ENCODE data around the gene HPSE2. TPM values are rescaled to one million over a fixed set of nuclear protein-coding genes. Genes with fewer than 3 reads are reported as not detected.

The HPSE2 gene
- total and polyA plus RNA-seq, 5 donors: 0.09 TPM; not detected in 4

GRCh38 chr10:98881789-98882188 is 353.9 kb downstream of the HPSE2 start:
- H3K4me3 ChIP-seq (ENCODE audit: low read length): no peak overlapping the region
- no peaks in the 10 kb centered on the region for H3K4me1 ChIP-seq (ENCODE audit: control insufficient read depth, insufficient read depth, low read length)
- H3K27ac ChIP-seq (ENCODE audit: low read length): no peak overlapping the region
- ATAC-seq (no peak), DNase-seq (no peak)
- intact Hi-C loops (cut with DNase I): no loop called here
- H3K27me3 ChIP-seq (ENCODE audit: control insufficient read depth, insufficient read depth): no peaks in the 10 kb centered on the region
- 80% methylated on average over 1 of the region's 1 CpG for WGBS
- no peaks in the 10 kb centered on the region for H3K9me3 ChIP-seq (ENCODE audit: control insufficient read depth, low read length)

GRCh38 chr10:98880971-98881370 is 354.7 kb downstream of the HPSE2 start:
- H3K27me3 ChIP-seq (ENCODE audit: control insufficient read depth, insufficient read depth): no peaks in the 10 kb centered on the region
- H3K4me1 ChIP-seq (ENCODE audit: control insufficient read depth, insufficient read depth, low read length): no peaks in the 10 kb centered on the region
- no peak overlapping the region for H3K27ac ChIP-seq (ENCODE audit: low read length)
- WGBS: 66% methylated on average over 2 of the region's 2 CpGs
- intact Hi-C loops (cut with DNase I): no loop called here
- H3K9me3 ChIP-seq (ENCODE audit: control insufficient read depth, low read length): no peaks in the 10 kb centered on the region
- DNase-seq: no peak
- ATAC-seq: no peak
- H3K4me3 ChIP-seq (ENCODE audit: low read length): no peak overlapping the region

GRCh38 chr10:98878921-98879320 is 356.7 kb downstream of the HPSE2 start:
- intact Hi-C loops (cut with DNase I): no loop called here
- ATAC-seq (no peak), DNase-seq (no peak)
- no peak overlapping the region for H3K27ac ChIP-seq (ENCODE audit: low read length)
- no peaks in the 10 kb centered on the region for H3K4me1 ChIP-seq (ENCODE audit: control insufficient read depth, insufficient read depth, low read length)
- WGBS: 9% methylated on average over 2 of the region's 2 CpGs
- H3K9me3 ChIP-seq (ENCODE audit: control insufficient read depth, low read length): no peaks in the 10 kb centered on the region
- H3K27me3 ChIP-seq (ENCODE audit: control insufficient read depth, insufficient read depth): no peaks in the 10 kb centered on the region
- no peak overlapping the region for H3K4me3 ChIP-seq (ENCODE audit: low read length)

- H3K9me3 ChIP-seq (ENCODE audit: control insufficient read depth, low read length): no peaks in the 10 kb centered on the region
- WGBS: 51% methylated on average over 2 of the region's 2 CpGs
- ATAC-seq: no peak
- DNase-seq: no peak
- no peaks in the 10 kb centered on the region for H3K4me1 ChIP-seq (ENCODE audit: control insufficient read depth, insufficient read depth, low read length)
- H3K27me3 ChIP-seq (ENCODE audit: control insufficient read depth, insufficient read depth): no peaks in the 10 kb centered on the region
- no peak overlapping the region for H3K4me3 ChIP-seq (ENCODE audit: low read length)
- intact Hi-C loops (cut with DNase I): no loop called here
- no peak overlapping the region for H3K27ac ChIP-seq (ENCODE audit: low read length)
Measured at GRCh38 chr10:98878418-98878817, 357.2 kb downstream of the HPSE2 start.

- H3K4me3 ChIP-seq (ENCODE audit: low read length): no peak overlapping the region
- intact Hi-C loops (cut with DNase I): no loop called here
- H3K27me3 ChIP-seq (ENCODE audit: control insufficient read depth, insufficient read depth): no peaks in the 10 kb centered on the region
- H3K27ac ChIP-seq (ENCODE audit: low read length): no peak overlapping the region
- WGBS: 94% methylated on average over 2 of the region's 2 CpGs
- DNase-seq (no peak), ATAC-seq (no peak)
- H3K4me1 ChIP-seq (ENCODE audit: control insufficient read depth, insufficient read depth, low read length): no peaks in the 10 kb centered on the region
- H3K9me3 ChIP-seq (ENCODE audit: control insufficient read depth, low read length): no peaks in the 10 kb centered on the region
Measured at GRCh38 chr10:98861962-98862361, 373.7 kb downstream of the HPSE2 start.

- Histone ChIP-seq H3K27ac (ENCODE audit: low read length) (no peak overlapping the region), H3K27me3 (ENCODE audit: control insufficient read depth, insufficient read depth) (no peaks in the 10 kb centered on the region), H3K4me1 (ENCODE audit: control insufficient read depth, insufficient read depth, low read length) (no peaks in the 10 kb centered on the region), H3K4me3 (ENCODE audit: low read length) (no peak overlapping the region), H3K9me3 (ENCODE audit: control insufficient read depth, low read length) (no peaks in the 10 kb centered on the region)
- no peak for ATAC-seq
- no peak for DNase-seq
- WGBS: 72% methylated on average over 2 of the region's 2 CpGs
- intact Hi-C loops (cut with DNase I): no loop called here
Measured at GRCh38 chr10:98858525-98858924, 377.1 kb downstream of the HPSE2 start.

GRCh38 chr10:98855403-98856189 is 380.1 kb downstream of the HPSE2 start:
- ATAC-seq (no peak), DNase-seq (no peak)
- WGBS: 78% methylated on average over 3 of the region's 3 CpGs
- Histone ChIP-seq H3K9me3 (ENCODE audit: control insufficient read depth, low read length) (no peaks in the 10 kb centered on the region), H3K4me1 (ENCODE audit: control insufficient read depth, insufficient read depth, low read length) (no peaks in the 10 kb centered on the region), H3K27me3 (ENCODE audit: control insufficient read depth, insufficient read depth) (no peaks in the 10 kb centered on the region), H3K27ac (ENCODE audit: low read length) (no peak overlapping the region), H3K4me3 (ENCODE audit: low read length) (no peak overlapping the region)
- intact Hi-C loops (cut with DNase I): no loop called here

GRCh38 chr10:98852686-98853085 is 383.0 kb downstream of the HPSE2 start:
- no peaks in the 10 kb centered on the region for H3K9me3 ChIP-seq (ENCODE audit: control insufficient read depth, low read length)
- 55% methylated on average over 1 of the region's 1 CpG for WGBS
- intact Hi-C loops (cut with DNase I): no loop called here
- no peak for ATAC-seq
- no peaks in the 10 kb centered on the region for H3K4me1 ChIP-seq (ENCODE audit: control insufficient read depth, insufficient read depth, low read length)
- no peak for DNase-seq
- no peaks in the 10 kb centered on the region for H3K27me3 ChIP-seq (ENCODE audit: control insufficient read depth, insufficient read depth)
- no peak overlapping the region for H3K4me3 ChIP-seq (ENCODE audit: low read length)
- H3K27ac ChIP-seq (ENCODE audit: low read length): no peak overlapping the region

- Histone ChIP-seq H3K27me3 (ENCODE audit: control insufficient read depth, insufficient read depth) (no peaks in the 10 kb centered on the region), H3K27ac (ENCODE audit: low read length) (no peak overlapping the region), H3K9me3 (ENCODE audit: control insufficient read depth, low read length) (no peaks in the 10 kb centered on the region), H3K4me1 (ENCODE audit: control insufficient read depth, insufficient read depth, low read length) (no peaks in the 10 kb centered on the region), H3K4me3 (ENCODE audit: low read length) (no peak overlapping the region)
- no peak for DNase-seq
- WGBS: 94% methylated on average over 2 of the region's 2 CpGs
- no peak for ATAC-seq
- intact Hi-C loops (cut with DNase I): no loop called here
Measured at GRCh38 chr10:98848361-98848760, 387.3 kb downstream of the HPSE2 start.

GRCh38 chr10:98846787-98847186 is 388.9 kb downstream of the HPSE2 start:
- ATAC-seq (no peak), DNase-seq (no peak)
- 76% methylated on average over 2 of the region's 2 CpGs for WGBS
- Histone ChIP-seq H3K27ac (ENCODE audit: low read length) (no peak overlapping the region), H3K27me3 (ENCODE audit: control insufficient read depth, insufficient read depth) (no peaks in the 10 kb centered on the region), H3K4me3 (ENCODE audit: low read length) (no peak overlapping the region), H3K9me3 (ENCODE audit: control insufficient read depth, low read length) (no peaks in the 10 kb centered on the region), H3K4me1 (ENCODE audit: control insufficient read depth, insufficient read depth, low read length) (no peaks in the 10 kb centered on the region)
- intact Hi-C loops (cut with DNase I): no loop called here

- intact Hi-C loops (cut with DNase I): no loop called here
- H3K4me1 ChIP-seq (ENCODE audit: control insufficient read depth, insufficient read depth, low read length): no peaks in the 10 kb centered on the region
- DNase-seq: no peak
- H3K4me3 ChIP-seq (ENCODE audit: low read length): no peak overlapping the region
- H3K27ac ChIP-seq (ENCODE audit: low read length): no peak overlapping the region
- WGBS: 75% methylated on average over 1 of the region's 1 CpG
- no peaks in the 10 kb centered on the region for H3K27me3 ChIP-seq (ENCODE audit: control insufficient read depth, insufficient read depth)
- no peak for ATAC-seq
- H3K9me3 ChIP-seq (ENCODE audit: control insufficient read depth, low read length): no peaks in the 10 kb centered on the region
Measured at GRCh38 chr10:98833542-98833941, 402.1 kb downstream of the HPSE2 start.

- Histone ChIP-seq H3K27ac (ENCODE audit: low read length) (no peak overlapping the region), H3K27me3 (ENCODE audit: control insufficient read depth, insufficient read depth) (no peaks in the 10 kb centered on the region), H3K4me1 (ENCODE audit: control insufficient read depth, insufficient read depth, low read length) (no peaks in the 10 kb centered on the region), H3K4me3 (ENCODE audit: low read length) (no peak overlapping the region), H3K9me3 (ENCODE audit: control insufficient read depth, low read length) (no peaks in the 10 kb centered on the region)
- WGBS: 38% methylated on average over 2 of the region's 2 CpGs
- no peak for DNase-seq
- ATAC-seq: no peak
- intact Hi-C loops (cut with DNase I): no loop called here
Measured at GRCh38 chr10:98832738-98833137, 402.9 kb downstream of the HPSE2 start.
